Measurements from ENCODE around the gene H1-8.

DNA sequence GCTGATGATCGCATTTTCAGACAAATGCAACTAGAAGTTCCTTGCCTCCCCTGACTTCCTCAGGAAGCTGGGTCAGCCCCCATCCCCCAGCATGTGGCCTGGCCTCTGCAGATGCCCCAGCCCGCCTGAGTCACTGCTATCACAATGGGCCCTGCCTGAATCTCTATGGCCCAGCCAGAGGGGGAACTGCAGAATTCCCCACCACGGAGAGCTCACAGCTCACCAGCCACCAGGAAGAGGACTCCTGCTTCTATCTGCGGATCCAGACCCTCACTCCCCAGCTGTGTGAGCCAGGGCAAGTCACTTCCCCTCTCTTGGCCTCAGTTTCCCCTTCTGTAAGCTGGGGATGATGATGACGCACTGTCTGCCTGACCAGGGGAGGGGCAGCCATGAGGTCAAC, 56.6 kb downstream of the H1-8 start:
- TF ChIP-seq, protein P1, sequence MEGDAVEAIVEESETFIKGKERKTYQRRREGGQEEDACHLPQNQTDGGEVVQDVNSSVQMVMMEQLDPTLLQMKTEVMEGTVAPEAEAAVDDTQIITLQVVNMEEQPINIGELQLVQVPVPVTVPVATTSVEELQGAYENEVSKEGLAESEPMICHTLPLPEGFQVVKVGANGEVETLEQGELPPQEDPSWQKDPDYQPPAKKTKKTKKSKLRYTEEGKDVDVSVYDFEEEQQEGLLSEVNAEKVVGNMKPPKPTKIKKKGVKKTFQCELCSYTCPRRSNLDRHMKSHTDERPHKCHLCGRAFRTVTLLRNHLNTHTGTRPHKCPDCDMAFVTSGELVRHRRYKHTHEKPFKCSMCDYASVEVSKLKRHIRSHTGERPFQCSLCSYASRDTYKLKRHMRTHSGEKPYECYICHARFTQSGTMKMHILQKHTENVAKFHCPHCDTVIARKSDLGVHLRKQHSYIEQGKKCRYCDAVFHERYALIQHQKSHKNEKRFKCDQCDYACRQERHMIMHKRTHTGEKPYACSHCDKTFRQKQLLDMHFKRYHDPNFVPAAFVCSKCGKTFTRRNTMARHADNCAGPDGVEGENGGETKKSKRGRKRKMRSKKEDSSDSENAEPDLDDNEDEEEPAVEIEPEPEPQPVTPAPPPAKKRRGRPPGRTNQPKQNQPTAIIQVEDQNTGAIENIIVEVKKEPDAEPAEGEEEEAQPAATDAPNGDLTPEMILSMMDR (IDR thresholded peaks at IDR 0.05): no peak
- no peak for TF ChIP-seq POLR2A (IDR thresholded peaks at IDR 0.05)
